ENCODE results near the gene SNRPA. TPM values are rescaled to one million over a fixed set of nuclear protein-coding genes. Genes with fewer than 3 reads are reported as not detected.

SNRPA gene
- total and polyA plus RNA-seq, 2 of the 13 experiments (the other 11 are each of a cell fraction or from before 2014, with no cell fraction given) = 59.6 to 162 TPM

GRCh38 chr19:40716482-40717324, 34.3 kb upstream of the SNRPA start, which contains the start of the genes COQ8B and ITPKC (continued):
- TF ChIP-seq PHF8 (CRISPR knock-in tag; IDR thresholded peaks at IDR 0.05) (peak; percentile 64), GTF3A (CRISPR knock-in tag; conservative IDR thresholded peaks at IDR 0.05) (0 out of 2 replicates have a peak, but pooled peaks have one; percentile 8), ZNF354B (CRISPR knock-in tag; IDR thresholded peaks at IDR 0.05) (no peak), LCORL (IDR thresholded peaks at IDR 0.05) (no peak), LCORL (CRISPR knock-in tag; IDR thresholded peaks at IDR 0.05) (peak; percentile 59; the same call in 1 of the 2 replicates), ZNF552 (CRISPR knock-in tag; IDR thresholded peaks at IDR 0.05; ENCODE audit: borderline replicate concordance) (no peak), ZNF326 (CRISPR knock-in tag; IDR thresholded peaks at IDR 0.05; ENCODE audit: borderline replicate concordance) (no peak), SKI (IDR thresholded peaks at IDR 0.05; ENCODE audit: partially characterized antibody) (peak; percentile 43), ZUFSP (CRISPR knock-in tag; IDR thresholded peaks at IDR 0.05; ENCODE audit: borderline replicate concordance) (no peak), ZNF558 (CRISPR knock-in tag; IDR thresholded peaks at IDR 0.05; ENCODE audit: borderline replicate concordance) (no peak), ZSCAN12 (CRISPR knock-in tag; IDR thresholded peaks at IDR 0.05) (no peak), MXD3 (CRISPR knock-in tag; IDR thresholded peaks at IDR 0.05) (no peak), MXI1 (IDR thresholded peaks at IDR 0.05; ENCODE audit: borderline replicate concordance, low read depth, low read length) (peak; percentile 35; the same call in 1 of the 3 replicates), ZNF629 (CRISPR knock-in tag; conservative IDR thresholded peaks at IDR 0.05) (peak; percentile 37; the same call in 1 of the 2 replicates), PCBP2 (optimal IDR thresholded peaks at IDR 0.05; ENCODE audit: low read depth, low read length, poor library complexity, severe bottlenecking) (no peak), SNAPC2 (CRISPR knock-in tag; IDR thresholded peaks at IDR 0.05) (no peak), LBX2 (CRISPR knock-in tag; IDR thresholded peaks at IDR 0.05; ENCODE audit: borderline replicate concordance) (no peak), E2F1 (CRISPR knock-in tag; IDR thresholded peaks at IDR 0.05) (peak; percentile 44; the same call in 1 of the 2 replicates), ZNF576 (CRISPR knock-in tag; IDR thresholded peaks at IDR 0.05) (no peak), ZNF687 (CRISPR knock-in tag; IDR thresholded peaks at IDR 0.05) (peak; percentile 72), ZFP62 (CRISPR knock-in tag; IDR thresholded peaks at IDR 0.05) (no peak)

Data from HepG2 (cell line).